K562 (cell line): ENCODE data around the gene SMNDC1. TPM values are rescaled to one million over a fixed set of nuclear protein-coding genes. Genes with fewer than 3 reads are reported as not detected.

Experiments used
- BRCA1 ChIP-seq, 2 experiments: fragments of 450-650 bp in 1 of 2; sonication (generic) in 1 of 2; formaldehyde crosslinking in 1 of 2; IDR thresholded peaks; 2 replicates each; pipeline versions ENCODE4 v1.5.0 to v1.6.1; 2017 to 2020; ENCODE audit warnings: mild to moderate bottlenecking in 1 of 2, missing genetic modification reagents in 1 of 2
- BRD9 ChIP-seq: fragments of 450-650 bp; IDR thresholded peaks from 2 replicates; pipeline ENCODE4 v1.6.1; 2018; ENCODE audit warnings: low read depth; ENCODE audit not compliant: partially characterized antibody
- CREB1 ChIP-seq, 2 experiments: sonication (generic) in 1 of 2; formaldehyde crosslinking in 1 of 2; IDR thresholded peaks; 2 replicates each; pipeline versions ENCODE4 v1.6.1 to v1.8.0; 2012 to 2022; ENCODE audit warnings: inconsistent platforms in 1 of 2, mild to moderate bottlenecking in 1 of 2, missing genetic modification reagents in 1 of 2, moderate library complexity in 1 of 2
- HDAC8 ChIP-seq: fragments of 450-650 bp; IDR thresholded peaks from 2 replicates; pipeline ENCODE4 v1.6.1; 2016; ENCODE audit warnings: mild to moderate bottlenecking, missing genetic modification characterization, moderate library complexity, missing compliant biosample characterization
- RBM34 ChIP-seq: fragments of 200-400 bp; formaldehyde crosslinking; IDR thresholded peaks from 2 replicates; pipeline ENCODE4 v1.6.1; 2018; ENCODE audit warnings: low read length, borderline replicate concordance; ENCODE audit not compliant: insufficient read depth
- SIX5 ChIP-seq, 2 experiments: IDR thresholded peaks; 2 replicates each; pipeline ENCODE4 v1.6.1; 2011; ENCODE audit warnings: low read length in 2 of 2, borderline replicate concordance in 1 of 2, low read depth in 1 of 2, mild to moderate bottlenecking in 1 of 2, moderate library complexity in 1 of 2; ENCODE audit not compliant: insufficient read depth in 1 of 2
- SMAD2 ChIP-seq: fragments of 150-350 bp; IDR thresholded peaks from 2 replicates; pipeline ENCODE4 v1.6.1; 2014; ENCODE audit warnings: low read depth, mild to moderate bottlenecking, low read length
- TBP ChIP-seq: optimal IDR thresholded peaks from 2 replicates; pipeline ENCODE3; 2011; ENCODE audit warnings: low read depth, low read length, improper control_type of control experiment
- ZNF324 ChIP-seq: fragments of 250-450 bp; sonication (Bioruptor Pico); IDR thresholded peaks from 2 replicates; pipeline ENCODE4 v1.4.0; 2020; ENCODE audit warnings: mild to moderate bottlenecking
- ZNF444 ChIP-seq: fragments of 250-450 bp; sonication (Bioruptor Pico); IDR thresholded peaks from 2 replicates; pipeline ENCODE4 v1.4.0; 2020; ENCODE audit warnings: mild to moderate bottlenecking, moderate library complexity
- ZNF561 ChIP-seq: fragments of 450-650 bp; formaldehyde crosslinking; conservative IDR thresholded peaks from 2 replicates; pipeline ENCODE4 v1.4.0; 2020; ENCODE audit warnings: mild to moderate bottlenecking, moderate library complexity
- polyA plus RNA-seq, 8 experiments: library from polyadenylated mRNA; depleted of rRNA in 4 of 8; stranded (reverse) in 5 of 8; unstranded in 3 of 8; fragments of >200 nt; fragmentation: Nextera tagmentation in 2 of 8; fragmentation: Illumina TruSeq in 1 of 8; extraction: Ambion mirVana in 2 of 8; extraction: Trizol in 1 of 8; gene quantifications; 2 replicates each; pipeline versions ENCODE4 v1.2.1 to v1.2.3, GENCODE V29; 2011 to 2014; ENCODE audit warnings: inconsistent platforms in 1 of 8, missing spikeins in 1 of 8
- total RNA-seq, 7 experiments: library from RNA; depleted of rRNA in 6 of 7; stranded (reverse); fragments of >200 nt in 6 of 7; fragmentation: Illumina TruSeq in 2 of 7; extraction: Trizol in 2 of 7; gene quantifications; 2 replicates each; pipeline versions ENCODE4 v1.2.1 to v1.2.3, GENCODE V29; 2011 to 2021; ENCODE audit warnings: low replicate concordance in 1 of 7
- TF ChIP-seq, protein P1 (sequence below): fragments of 250-450 bp; sonication (Bioruptor Pico); IDR thresholded peaks from 2 replicates; pipeline ENCODE4 v1.5.0; 2021; ENCODE audit warnings: mild to moderate bottlenecking, moderate library complexity
- TF ChIP-seq, protein P2 (sequence below): sonication (generic); formaldehyde crosslinking; IDR thresholded peaks from 2 replicates; pipeline ENCODE4 v1.8.0; 2022; ENCODE audit warnings: missing genetic modification reagents, mild to moderate bottlenecking, borderline replicate concordance
- TF ChIP-seq, protein P3 (sequence below), 2 experiments: fragments of 450-650 bp in 1 of 2; sonication (generic) in 1 of 2; formaldehyde crosslinking; conservative IDR thresholded peaks; 2 replicates each; pipeline versions ENCODE4 v1.4.0 to v1.8.1; 2020 to 2022; ENCODE audit warnings: mild to moderate bottlenecking in 1 of 2, missing genetic modification reagents in 1 of 2
- TF ChIP-seq, protein P4 (sequence below): fragments of 250-450 bp; sonication (Bioruptor Pico); IDR thresholded peaks from 2 replicates; pipeline ENCODE4 v1.8.0; 2021; ENCODE audit warnings: mild to moderate bottlenecking, moderate library complexity
- TF ChIP-seq, protein P5 (sequence below), 2 experiments: fragments of 200-800 bp in 1 of 2; sonication (Bioruptor generic) in 1 of 2; sonication (generic) in 1 of 2; formaldehyde crosslinking in 1 of 2; IDR thresholded peaks in 1 of 2; conservative IDR thresholded peaks in 1 of 2; 2 replicates each; pipeline versions ENCODE4 v1.5.0 to v1.6.1; 2016 to 2020; ENCODE audit warnings: missing compliant biosample characterization in 1 of 2, missing genetic modification characterization in 1 of 2, missing genetic modification reagents in 1 of 2

Gene SMNDC1
- total and polyA plus RNA-seq, 9 of the 15 experiments (the other 6 are each of a cell fraction or from before 2014, with no cell fraction given): 6.8 to 35.8 (median 12.3) TPM

DNA sequence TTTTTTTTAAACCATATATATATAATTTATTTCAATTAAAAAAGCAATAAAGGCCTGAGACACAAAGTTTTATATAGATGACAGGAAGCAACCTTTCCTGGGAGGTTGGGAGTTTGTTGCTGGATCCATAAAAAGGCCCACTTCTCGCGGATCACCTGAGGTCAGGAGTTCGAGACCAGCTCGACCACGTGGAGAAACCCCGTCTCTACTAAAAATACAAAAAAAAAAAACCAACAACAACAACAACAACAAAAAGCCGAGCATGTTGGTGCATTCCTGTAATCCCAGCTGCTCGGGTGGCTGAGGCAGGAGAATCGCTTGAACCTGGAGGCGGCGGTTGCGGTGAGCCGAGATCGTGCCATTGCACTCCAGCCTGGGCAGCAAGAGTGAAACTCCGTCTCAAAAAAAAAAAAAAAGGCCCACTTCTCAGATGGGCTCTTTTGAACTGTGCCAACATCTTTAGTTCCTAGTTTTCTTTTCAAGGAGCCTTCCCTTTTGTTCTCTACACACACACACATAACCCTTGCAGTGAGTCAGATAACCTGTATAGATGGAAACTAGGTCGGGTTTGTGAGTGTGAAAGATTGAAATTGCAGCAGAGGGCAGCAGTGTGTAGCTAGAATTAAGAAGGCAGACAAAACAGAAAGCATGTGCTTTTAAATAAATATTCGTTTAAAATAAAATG is 1.2 kb upstream of the SMNDC1 start (continued):
- TF ChIP-seq, protein P1, sequence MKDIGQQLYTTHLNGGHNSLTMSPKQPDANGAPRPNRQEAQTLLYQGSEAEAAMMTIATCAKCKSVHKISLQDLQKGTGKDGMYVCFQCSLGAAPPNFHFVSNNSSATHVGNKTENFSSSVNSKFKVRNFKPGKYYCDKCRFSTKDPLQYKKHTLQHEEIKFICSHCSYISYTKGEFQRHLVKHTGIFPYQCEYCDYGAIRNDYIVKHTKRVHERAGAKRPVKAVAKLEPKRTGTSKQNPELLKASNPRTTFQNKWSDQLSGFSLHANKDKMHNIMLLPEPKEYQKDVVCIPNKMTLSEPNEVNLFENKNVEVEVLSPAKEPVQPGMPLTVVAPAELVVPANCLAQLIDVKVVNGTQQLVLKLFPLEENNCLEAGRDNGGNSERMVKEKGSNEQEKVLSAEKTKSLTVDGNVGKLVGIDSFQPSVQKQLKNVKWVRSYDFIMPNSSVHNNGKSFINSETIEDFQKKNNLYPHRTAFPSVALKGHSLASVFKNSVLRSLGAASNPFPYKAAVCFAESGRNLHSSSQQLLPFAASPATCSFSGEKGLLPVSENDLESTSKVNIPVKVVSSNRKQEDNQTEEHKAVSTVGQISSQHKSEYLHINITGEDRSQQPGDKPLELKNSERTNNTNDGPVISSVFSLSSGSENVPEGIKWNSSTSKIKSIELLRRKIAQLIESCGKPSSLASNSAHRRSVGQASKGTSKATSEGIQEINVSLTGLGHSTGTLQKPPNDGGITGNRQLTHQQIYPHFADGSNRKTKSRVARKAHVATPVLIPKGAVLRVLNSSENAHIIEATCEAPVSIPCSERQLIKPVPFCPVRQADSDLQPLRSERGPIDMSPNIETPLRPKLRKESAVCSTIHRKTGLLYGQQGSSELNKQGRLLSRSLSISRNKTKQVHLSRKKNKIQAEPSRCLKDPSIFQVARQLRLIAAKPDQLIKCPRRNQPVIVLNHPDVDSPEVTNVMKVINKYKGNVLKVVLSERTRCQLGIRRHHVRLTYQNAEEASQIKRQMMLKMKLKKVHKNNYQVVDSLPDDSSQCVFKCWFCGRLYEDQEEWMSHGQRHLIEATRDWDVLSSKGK: no peak
- TF ChIP-seq ZNF324: no peak
- no peak for TF ChIP-seq BRD9
- TF ChIP-seq, protein P2, sequence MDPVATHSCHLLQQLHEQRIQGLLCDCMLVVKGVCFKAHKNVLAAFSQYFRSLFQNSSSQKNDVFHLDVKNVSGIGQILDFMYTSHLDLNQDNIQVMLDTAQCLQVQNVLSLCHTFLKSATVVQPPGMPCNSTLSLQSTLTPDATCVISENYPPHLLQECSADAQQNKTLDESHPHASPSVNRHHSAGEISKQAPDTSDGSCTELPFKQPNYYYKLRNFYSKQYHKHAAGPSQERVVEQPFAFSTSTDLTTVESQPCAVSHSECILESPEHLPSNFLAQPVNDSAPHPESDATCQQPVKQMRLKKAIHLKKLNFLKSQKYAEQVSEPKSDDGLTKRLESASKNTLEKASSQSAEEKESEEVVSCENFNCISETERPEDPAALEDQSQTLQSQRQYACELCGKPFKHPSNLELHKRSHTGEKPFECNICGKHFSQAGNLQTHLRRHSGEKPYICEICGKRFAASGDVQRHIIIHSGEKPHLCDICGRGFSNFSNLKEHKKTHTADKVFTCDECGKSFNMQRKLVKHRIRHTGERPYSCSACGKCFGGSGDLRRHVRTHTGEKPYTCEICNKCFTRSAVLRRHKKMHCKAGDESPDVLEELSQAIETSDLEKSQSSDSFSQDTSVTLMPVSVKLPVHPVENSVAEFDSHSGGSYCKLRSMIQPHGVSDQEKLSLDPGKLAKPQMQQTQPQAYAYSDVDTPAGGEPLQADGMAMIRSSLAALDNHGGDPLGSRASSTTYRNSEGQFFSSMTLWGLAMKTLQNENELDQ (CRISPR knock-in tag): no peak
- TF ChIP-seq SMAD2: no peak
- TF ChIP-seq TBP: no peak
- TF ChIP-seq RBM34: no peak
- TF ChIP-seq, protein P3, sequence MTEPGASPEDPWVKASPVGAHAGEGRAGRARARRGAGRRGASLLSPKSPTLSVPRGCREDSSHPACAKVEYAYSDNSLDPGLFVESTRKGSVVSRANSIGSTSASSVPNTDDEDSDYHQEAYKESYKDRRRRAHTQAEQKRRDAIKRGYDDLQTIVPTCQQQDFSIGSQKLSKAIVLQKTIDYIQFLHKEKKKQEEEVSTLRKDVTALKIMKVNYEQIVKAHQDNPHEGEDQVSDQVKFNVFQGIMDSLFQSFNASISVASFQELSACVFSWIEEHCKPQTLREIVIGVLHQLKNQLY (CRISPR knock-in tag; conservative IDR thresholded peaks at IDR 0.05): no peak
- no peak for TF ChIP-seq ZNF444
- TF ChIP-seq HDAC8: no peak
- TF ChIP-seq BRCA1 (IDR thresholded peaks at IDR 0.05): no peak
- TF ChIP-seq BRCA1 (CRISPR knock-in tag; IDR thresholded peaks at IDR 0.05): no peak
- TF ChIP-seq ZNF561 (CRISPR knock-in tag): no peak
- TF ChIP-seq CREB1 (IDR thresholded peaks at IDR 0.05): no peak
- TF ChIP-seq CREB1 (CRISPR knock-in tag; IDR thresholded peaks at IDR 0.05): no peak
- TF ChIP-seq, protein P4, sequence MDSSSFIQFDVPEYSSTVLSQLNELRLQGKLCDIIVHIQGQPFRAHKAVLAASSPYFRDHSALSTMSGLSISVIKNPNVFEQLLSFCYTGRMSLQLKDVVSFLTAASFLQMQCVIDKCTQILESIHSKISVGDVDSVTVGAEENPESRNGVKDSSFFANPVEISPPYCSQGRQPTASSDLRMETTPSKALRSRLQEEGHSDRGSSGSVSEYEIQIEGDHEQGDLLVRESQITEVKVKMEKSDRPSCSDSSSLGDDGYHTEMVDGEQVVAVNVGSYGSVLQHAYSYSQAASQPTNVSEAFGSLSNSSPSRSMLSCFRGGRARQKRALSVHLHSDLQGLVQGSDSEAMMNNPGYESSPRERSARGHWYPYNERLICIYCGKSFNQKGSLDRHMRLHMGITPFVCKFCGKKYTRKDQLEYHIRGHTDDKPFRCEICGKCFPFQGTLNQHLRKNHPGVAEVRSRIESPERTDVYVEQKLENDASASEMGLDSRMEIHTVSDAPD (CRISPR knock-in tag): no peak
- TF ChIP-seq, protein P5, sequence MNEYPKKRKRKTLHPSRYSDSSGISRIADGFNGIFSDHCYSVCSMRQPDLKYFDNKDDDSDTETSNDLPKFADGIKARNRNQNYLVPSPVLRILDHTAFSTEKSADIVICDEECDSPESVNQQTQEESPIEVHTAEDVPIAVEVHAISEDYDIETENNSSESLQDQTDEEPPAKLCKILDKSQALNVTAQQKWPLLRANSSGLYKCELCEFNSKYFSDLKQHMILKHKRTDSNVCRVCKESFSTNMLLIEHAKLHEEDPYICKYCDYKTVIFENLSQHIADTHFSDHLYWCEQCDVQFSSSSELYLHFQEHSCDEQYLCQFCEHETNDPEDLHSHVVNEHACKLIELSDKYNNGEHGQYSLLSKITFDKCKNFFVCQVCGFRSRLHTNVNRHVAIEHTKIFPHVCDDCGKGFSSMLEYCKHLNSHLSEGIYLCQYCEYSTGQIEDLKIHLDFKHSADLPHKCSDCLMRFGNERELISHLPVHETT (CRISPR knock-in tag; conservative IDR thresholded peaks at IDR 0.05 in 1 of 2, IDR thresholded peaks at IDR 0.05 in 1 of 2): no peak
- no peak for TF ChIP-seq SIX5 (IDR thresholded peaks at IDR 0.05; ENCODE audit: borderline replicate concordance in 1 of 2, insufficient read depth in 1 of 2, low read depth in 1 of 2, low read length in 2 of 2)
